GM08714 (cell line): ENCODE measurements around the gene EVI5L.

ENCODE experiments used
- H3K4me3 ChIP-seq: fragments of 200-500 bp; sonication (Bioruptor generic); 2 replicates; pipeline ENCODE4 v1.5.1; 2014; ENCODE audit warnings: mild to moderate bottlenecking, low read length, inconsistent platforms
- ZNF274 ChIP-seq: IDR thresholded peaks from 2 replicates; pipeline ENCODE4 v1.6.1; 2012; ENCODE audit warnings: mild to moderate bottlenecking, low read depth, low read length

EVI5L gene

GRCh38 chr19:7845390-7846154 is 15.6 kb downstream of the EVI5L start:
- no peak overlapping the region for H3K4me3 ChIP-seq
- TF ChIP-seq ZNF274, result no peak

GRCh38 chr19:7846155-7846646 is 16.2 kb downstream of the EVI5L start:
- H3K4me3 ChIP-seq, result no peak overlapping the region
- TF ChIP-seq ZNF274, result no peak

GRCh38 chr19:7847664-7848063 is 17.6 kb downstream of the EVI5L start:
- no peak for TF ChIP-seq ZNF274
- no peak overlapping the region for H3K4me3 ChIP-seq

- H3K4me3 ChIP-seq, result no peak overlapping the region
- no peak for TF ChIP-seq ZNF274
Observed at GRCh38 chr19:7848779-7849457, 18.9 kb downstream of the EVI5L start.

GRCh38 chr19:7849631-7849999 is 19.6 kb downstream of the EVI5L start:
- no peak overlapping the region for H3K4me3 ChIP-seq

DNA sequence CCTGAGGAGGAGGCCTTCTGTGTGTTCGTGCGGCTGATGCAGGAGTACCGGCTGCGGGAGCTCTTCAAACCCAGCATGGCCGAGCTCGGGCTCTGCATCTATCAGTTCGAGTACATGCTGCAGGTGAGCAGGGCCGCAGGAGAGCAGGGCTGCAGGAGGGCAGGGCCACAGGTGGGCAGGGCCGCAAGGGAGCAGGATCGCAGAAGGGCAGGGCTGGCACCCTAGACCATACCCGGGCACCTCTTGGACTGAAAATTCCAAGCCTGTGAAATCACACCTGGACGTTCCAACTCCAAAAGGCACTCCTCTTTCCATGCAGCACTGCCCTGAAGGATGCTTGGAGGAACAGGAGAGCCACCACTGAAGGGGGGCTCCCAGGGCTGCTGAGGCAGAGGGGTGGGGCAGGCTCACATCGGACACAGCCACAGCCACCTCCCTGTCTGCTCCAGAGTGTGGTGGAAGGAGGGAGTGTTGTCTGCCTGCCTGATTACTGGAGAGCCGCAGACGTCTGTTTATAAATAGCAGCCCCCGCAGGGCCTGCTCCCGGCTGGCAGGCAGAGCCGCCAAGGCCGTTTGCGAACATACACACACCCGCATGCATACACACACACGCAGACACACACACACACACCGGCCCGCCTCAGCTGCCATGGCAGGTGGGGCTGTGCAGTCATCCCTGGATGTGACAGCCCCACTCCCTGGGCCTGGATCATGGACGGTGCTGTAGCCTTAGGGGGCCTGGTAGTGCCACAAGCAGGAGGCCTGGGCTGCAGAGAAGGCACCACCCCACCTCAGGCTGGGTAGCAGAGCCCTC is 20.2 kb downstream of the EVI5L start:
- no peak for TF ChIP-seq ZNF274
- H3K4me3 ChIP-seq, result no peak overlapping the region

More at GRCh38 chr19:7849631-7849999, 19.6 kb downstream of the EVI5L start:
- TF ChIP-seq ZNF274, result no peak

- no peak overlapping the region for H3K4me3 ChIP-seq
- TF ChIP-seq ZNF274, result no peak
Observed at GRCh38 chr19:7850945-7851622, 21.1 kb downstream of the EVI5L start.

- no peak for TF ChIP-seq ZNF274
- H3K4me3 ChIP-seq, result no peak overlapping the region
Observed at GRCh38 chr19:7851623-7852500, 21.8 kb downstream of the EVI5L start.

- no peak for TF ChIP-seq ZNF274
Observed at GRCh38 chr19:7852851-7853769, 23.1 kb downstream of the EVI5L start.

GRCh38 chr19:7853770-7854128 is 23.7 kb downstream of the EVI5L start:
- no peak overlapping the region for H3K4me3 ChIP-seq
- TF ChIP-seq ZNF274, result no peak

More at GRCh38 chr19:7852851-7853769, 23.1 kb downstream of the EVI5L start:
- H3K4me3 ChIP-seq, result no peak overlapping the region

GRCh38 chr19:7855426-7856108 is 25.5 kb downstream of the EVI5L start:
- no peak overlapping the region for H3K4me3 ChIP-seq
- no peak for TF ChIP-seq ZNF274

DNA sequence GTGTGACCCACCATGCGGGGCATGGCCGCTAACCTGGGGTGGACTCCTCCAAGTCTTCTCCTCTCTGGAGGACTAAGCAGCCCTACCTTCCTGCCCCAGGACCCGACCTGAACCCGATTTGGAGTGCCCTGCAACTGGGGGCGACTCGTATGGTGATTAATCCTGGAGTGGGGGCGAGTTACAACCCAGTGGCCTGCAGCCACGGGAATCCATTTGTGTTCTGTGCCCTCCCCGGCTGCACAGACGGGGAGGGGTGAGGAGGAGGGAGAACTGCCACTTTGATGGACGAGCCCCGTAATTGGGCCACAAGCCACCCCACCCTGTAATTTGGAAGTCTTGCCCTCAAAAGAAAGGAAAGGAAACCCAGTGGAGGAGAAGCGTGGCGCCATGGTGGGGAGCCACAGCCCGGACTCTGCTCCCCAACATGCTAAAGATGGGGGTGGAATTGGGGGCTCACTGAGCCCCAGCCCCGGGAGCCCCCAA is 26.1 kb downstream of the EVI5L start:
- TF ChIP-seq ZNF274, result no peak
- H3K4me3 ChIP-seq, result no peak overlapping the region
